GM12875 (cell line): ENCODE data around the gene KIF3A.
"Not testable (repeated sequence)": the region's sequence is repeated elsewhere in the genome, so short reads cannot be mapped to it uniquely, and the experiment has no call there.

ENCODE experiments used
- H3K4me3 ChIP-seq: one replicate; pipeline ENCODE4 v1.5.1; 2011; ENCODE audit warnings: low read depth, low read length, control low read depth
- CTCF ChIP-seq: IDR thresholded peaks from 2 replicates; pipeline ENCODE4 v1.5.1; 2011; ENCODE audit warnings: low read depth, mild to moderate bottlenecking, control low read depth, inconsistent platforms, low read length, moderate library complexity, borderline replicate concordance; ENCODE audit not compliant: insufficient read depth

The KIF3A gene

GRCh38 chr5:132692632-132692967 lies 44.7 kb downstream of the KIF3A start:
- no peak overlapping the region for H3K4me3 ChIP-seq
- no peak for TF ChIP-seq CTCF

GRCh38 chr5:132691755-132692631 lies 45.4 kb downstream of the KIF3A start:
- not testable (repeated sequence) for H3K4me3 ChIP-seq

GRCh38 chr5:132690156-132690555 lies 47.2 kb downstream of the KIF3A start:
- TF ChIP-seq CTCF = no peak
- H3K4me3 ChIP-seq = no peak overlapping the region

GRCh38 chr5:132689513-132689912 lies 47.8 kb downstream of the KIF3A start:
- no peak for TF ChIP-seq CTCF
- H3K4me3 ChIP-seq = no peak overlapping the region

GRCh38 chr5:132688536-132689339 lies 48.6 kb downstream of the KIF3A start:
- no peak overlapping the region for H3K4me3 ChIP-seq
- TF ChIP-seq CTCF = no peak

- TF ChIP-seq CTCF = no peak
- no peak overlapping the region for H3K4me3 ChIP-seq
Observed at GRCh38 chr5:132687995-132688394, 49.4 kb downstream of the KIF3A start.

- H3K4me3 ChIP-seq = no peak overlapping the region
- TF ChIP-seq CTCF = no peak
Observed at GRCh38 chr5:132686193-132686592, 51.2 kb downstream of the KIF3A start.
